ENCODE data around the gene USP17L30.
A peak's percentile ranks its signal among the peaks of the same experiment; 100 is the strongest.
"Not testable (repeated sequence)": the region's sequence is repeated elsewhere in the genome, so short reads cannot be mapped to it uniquely, and the experiment has no call there.

The USP17L30 gene, protein sequence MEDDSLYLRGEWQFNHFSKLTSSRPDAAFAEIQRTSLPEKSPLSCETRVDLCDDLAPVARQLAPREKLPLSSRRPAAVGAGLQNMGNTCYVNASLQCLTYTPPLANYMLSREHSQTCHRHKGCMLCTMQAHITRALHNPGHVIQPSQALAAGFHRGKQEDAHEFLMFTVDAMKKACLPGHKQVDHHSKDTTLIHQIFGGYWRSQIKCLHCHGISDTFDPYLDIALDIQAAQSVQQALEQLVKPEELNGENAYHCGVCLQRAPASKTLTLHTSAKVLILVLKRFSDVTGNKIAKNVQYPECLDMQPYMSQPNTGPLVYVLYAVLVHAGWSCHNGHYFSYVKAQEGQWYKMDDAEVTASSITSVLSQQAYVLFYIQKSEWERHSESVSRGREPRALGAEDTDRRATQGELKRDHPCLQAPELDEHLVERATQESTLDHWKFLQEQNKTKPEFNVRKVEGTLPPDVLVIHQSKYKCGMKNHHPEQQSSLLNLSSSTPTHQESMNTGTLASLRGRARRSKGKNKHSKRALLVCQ

GRCh38 chr4:9362829-9363228 is at the start of gene USP17L30:
TSS of gene USP17L30 (plus strand) at chr4:9363129. CDS start at chr4:9363129, 0 bp downstream.
- DNase-seq: not testable (repeated sequence)

DNA sequence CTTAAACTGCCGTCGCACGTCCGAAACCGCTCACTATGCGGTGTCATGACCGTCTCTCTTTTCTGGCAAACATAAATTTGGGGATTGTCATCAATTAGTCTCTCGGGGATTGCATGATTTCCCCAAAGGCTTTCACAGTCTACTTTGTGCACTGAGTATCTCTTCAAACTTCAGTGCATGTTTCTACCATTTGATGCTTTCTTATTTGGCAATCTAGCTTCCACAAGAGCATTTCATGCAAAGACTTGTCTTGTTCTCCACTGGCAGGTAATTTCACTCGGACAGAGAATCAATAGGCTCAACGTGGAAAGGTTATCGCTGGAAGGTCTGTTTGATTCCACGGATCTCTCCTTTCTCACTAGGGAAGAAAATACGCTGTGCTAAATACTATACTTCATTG is 38.7 kb upstream of the USP17L30 start:
- peak; percentile 10 for DNase-seq

DNA sequence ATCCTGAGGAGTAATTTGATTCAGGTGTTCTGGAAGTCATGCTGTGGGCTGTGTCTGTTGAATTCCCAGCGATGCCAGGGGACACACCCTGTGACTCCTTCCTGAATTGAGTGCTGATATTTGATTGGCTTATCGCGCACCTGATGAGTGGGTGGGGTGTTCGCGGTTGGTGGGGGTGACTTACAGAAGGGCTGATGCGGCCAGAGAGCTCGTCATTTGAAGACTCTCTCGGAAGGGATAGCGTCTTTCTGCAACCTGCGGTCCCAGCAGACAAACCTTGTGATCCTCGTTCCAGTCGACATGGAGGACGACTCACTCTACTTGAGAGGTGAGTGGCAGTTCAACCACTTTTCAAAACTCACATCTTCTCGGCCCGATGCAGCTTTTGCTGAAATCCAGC is 38.1 kb upstream of the USP17L30 start, which contains the start of gene USP17L24:
Gene USP17L24 (plus strand): TSS at position 301 of the 400 bp plus-strand sequence. CDS start 0 bp downstream, at position 301.
- not testable (repeated sequence) for DNase-seq

DNA sequence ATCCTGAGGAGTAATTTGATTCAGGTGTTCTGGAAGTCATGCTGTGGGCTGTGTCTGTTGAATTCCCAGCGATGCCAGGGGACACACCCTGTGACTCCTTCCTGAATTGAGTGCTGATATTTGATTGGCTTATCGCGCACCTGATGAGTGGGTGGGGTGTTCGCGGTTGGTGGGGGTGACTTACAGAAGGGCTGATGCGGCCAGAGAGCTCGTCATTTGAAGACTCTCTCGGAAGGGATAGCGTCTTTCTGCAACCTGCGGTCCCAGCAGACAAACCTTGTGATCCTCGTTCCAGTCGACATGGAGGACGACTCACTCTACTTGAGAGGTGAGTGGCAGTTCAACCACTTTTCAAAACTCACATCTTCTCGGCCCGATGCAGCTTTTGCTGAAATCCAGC is 33.3 kb upstream of the USP17L30 start, which contains the start of gene USP17L25:
Gene USP17L25 (plus strand): TSS at position 301 of the 400 bp plus-strand sequence. CDS start 0 bp downstream, at position 301.
- DNase-seq: not testable (repeated sequence)

GRCh38 chr4:9334358-9334757 is 28.6 kb upstream of the USP17L30 start, which contains the start of gene USP17L26:
TSS of gene USP17L26 (plus strand) at chr4:9334658. CDS start at chr4:9334658, 0 bp downstream.
- not testable (repeated sequence) for DNase-seq

GRCh38 chr4:9339103-9339502 is 23.8 kb upstream of the USP17L30 start, which contains the start of gene USP17L5:
TSS of gene USP17L5 (plus strand) at chr4:9339403. CDS start at chr4:9339403, 0 bp downstream.
- not testable (repeated sequence) for DNase-seq

GRCh38 chr4:9343848-9344247 is 19.1 kb upstream of the USP17L30 start, which contains the start of gene USP17L27:
TSS of gene USP17L27 (plus strand) at chr4:9344148. CDS start at chr4:9344148, 0 bp downstream.
- not testable (repeated sequence) for DNase-seq

- not testable (repeated sequence) for DNase-seq
Observed at GRCh38 chr4:9348593-9348992, 14.3 kb upstream of the USP17L30 start, which contains the start of gene USP17L28. TSS of gene USP17L28 (plus strand) at chr4:9348893. CDS start at chr4:9348893, 0 bp downstream.

GRCh38 chr4:9350866-9351265 is 12.1 kb upstream of the USP17L30 start:
- DNase-seq: not testable (repeated sequence)

DNA sequence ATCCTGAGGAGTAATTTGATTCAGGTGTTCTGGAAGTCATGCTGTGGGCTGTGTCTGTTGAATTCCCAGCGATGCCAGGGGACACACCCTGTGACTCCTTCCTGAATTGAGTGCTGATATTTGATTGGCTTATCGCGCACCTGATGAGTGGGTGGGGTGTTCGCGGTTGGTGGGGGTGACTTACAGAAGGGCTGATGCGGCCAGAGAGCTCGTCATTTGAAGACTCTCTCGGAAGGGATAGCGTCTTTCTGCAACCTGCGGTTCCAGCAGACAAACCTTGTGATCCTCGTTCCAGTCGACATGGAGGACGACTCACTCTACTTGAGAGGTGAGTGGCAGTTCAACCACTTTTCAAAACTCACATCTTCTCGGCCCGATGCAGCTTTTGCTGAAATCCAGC is 9.6 kb upstream of the USP17L30 start, which contains the start of gene USP17L29:
Gene USP17L29 (plus strand): TSS at position 301 of the 400 bp plus-strand sequence. CDS start 0 bp downstream, at position 301.
- not testable (repeated sequence) for DNase-seq

GRCh38 chr4:9379881-9380280 is 17.0 kb downstream of the USP17L30 start:
- not testable (repeated sequence) for DNase-seq

DNA sequence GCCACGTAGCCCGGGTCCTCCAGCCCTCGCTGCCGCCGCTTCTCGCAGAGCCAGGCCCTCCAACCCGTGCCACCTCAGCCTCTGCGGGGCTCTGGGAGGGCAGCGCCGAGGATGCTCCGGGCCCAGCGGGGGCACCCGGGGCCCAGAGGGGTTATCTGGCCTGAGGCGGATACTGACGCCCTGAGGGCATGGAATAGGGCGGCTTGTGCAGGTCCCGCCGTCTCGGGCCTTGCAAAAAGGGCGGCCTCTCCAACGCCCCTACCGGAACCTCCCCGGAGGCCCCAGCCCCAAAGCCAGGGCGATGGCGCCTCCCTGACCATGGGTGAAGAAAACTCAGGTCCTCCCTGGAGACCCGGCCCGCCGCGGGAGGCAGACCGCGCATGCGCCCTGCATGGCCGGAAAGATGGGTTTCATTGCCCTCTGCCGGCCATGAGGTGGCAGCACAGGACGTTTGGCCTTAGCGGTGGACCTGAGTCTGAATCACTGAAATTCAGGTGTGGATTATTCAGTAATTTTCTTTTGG is 18.1 kb downstream of the USP17L30 start:
- DNase-seq: peak; percentile 74

DNA sequence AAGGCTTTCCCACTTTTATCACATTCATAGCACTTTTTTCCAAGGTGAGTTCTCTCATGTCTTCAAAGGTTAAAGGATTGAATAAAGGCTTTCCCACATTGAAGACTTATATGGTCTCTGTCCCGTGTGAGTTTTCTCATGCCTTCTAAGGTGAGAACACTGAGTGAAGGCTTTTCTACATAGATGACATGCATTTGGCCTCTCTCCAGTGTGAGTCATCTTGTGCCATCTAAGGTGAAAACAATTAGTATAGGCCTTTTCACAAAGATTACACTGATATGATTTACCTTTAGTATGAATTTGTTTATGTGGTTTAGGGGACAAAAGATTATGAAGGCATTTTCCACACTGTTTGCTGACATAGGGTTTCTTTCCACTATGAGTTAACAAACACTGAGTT is 21.2 kb downstream of the USP17L30 start:
- no peak for DNase-seq

GRCh38 chr4:9389001-9389400 is 26.1 kb downstream of the USP17L30 start:
- not testable (repeated sequence) for DNase-seq

- DNase-seq: not testable (repeated sequence)
Observed at GRCh38 chr4:9405774-9406173, 42.8 kb downstream of the USP17L30 start.

DNA sequence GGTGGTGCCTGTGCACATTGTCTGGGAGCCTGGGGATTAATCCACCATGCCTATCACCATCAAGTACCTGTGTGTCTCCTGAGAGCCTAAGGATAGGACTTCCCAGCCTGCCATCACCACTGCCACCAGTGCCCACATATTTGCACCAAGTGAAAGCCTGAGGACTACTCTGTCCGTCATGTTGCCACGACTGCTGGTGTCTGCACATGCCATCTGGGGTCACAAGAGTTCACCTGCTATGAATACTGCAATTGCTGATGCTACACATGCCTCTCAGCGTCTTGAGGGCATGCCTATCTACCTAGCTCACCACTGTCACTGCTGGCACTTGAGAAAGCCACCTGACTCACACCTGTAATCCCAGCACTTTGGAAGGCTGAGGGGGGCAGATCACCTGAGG is 43.6 kb downstream of the USP17L30 start:
- not testable (repeated sequence) for DNase-seq

GRCh38 chr4:9409793-9410192 is 46.9 kb downstream of the USP17L30 start:
- no peak for DNase-seq
